HFFc6 (cell line): Measurements from ENCODE around the gene PDE4C. TPM values are rescaled to one million over a fixed set of nuclear protein-coding genes. Genes with fewer than 3 reads are reported as not detected.

ENCODE experiments used
- DNase-seq: peaks from one replicate; pipeline ENCODE4 v3.0.0-alpha.2; 2018
- H3K27ac Mint-ChIP-seq: 2 replicates; pipeline ENCODE4 v1.8.0; 2020; ENCODE audit warnings: mild to moderate bottlenecking, mixed read lengths
- H3K27me3 Mint-ChIP-seq: 2 replicates; pipeline ENCODE4 v1.8.0; 2021; ENCODE audit warnings: mild to moderate bottlenecking, moderate library complexity, mixed read lengths; ENCODE audit not compliant: insufficient read depth
- H3K36me3 Mint-ChIP-seq: 2 replicates; pipeline ENCODE4 v1.8.0; 2021; ENCODE audit warnings: low read depth, mixed read lengths
- H3K4me1 Mint-ChIP-seq: 2 replicates; pipeline ENCODE4 v1.8.0; 2020; ENCODE audit warnings: low read depth, mixed read lengths
- H3K4me3 Mint-ChIP-seq: 2 replicates; pipeline ENCODE4 v1.8.0; 2020; ENCODE audit warnings: mild to moderate bottlenecking, moderate library complexity, mixed read lengths
- H3K9me3 Mint-ChIP-seq: 2 replicates; pipeline ENCODE4 v1.8.0; 2020; ENCODE audit warnings: mild to moderate bottlenecking, mixed read lengths
- CTCF ChIP-seq: fragments of 200-600 bp; sonication (generic); IDR thresholded peaks from 2 replicates; pipeline ENCODE4 v1.5.0; 2021; ENCODE audit warnings: antibody characterized with exemption, mild to moderate bottlenecking
- total RNA-seq, 6 experiments: library from RNA; stranded (reverse); fragmentation: NEBNext Ultra II Directional; extraction: Animal tissue kit (Norgen Biotek cat#: 25700); gene quantifications; 2 replicates in 1 of 6; 3 replicates in 5 of 6; pipeline ENCODE4 v1.2.3, GENCODE V29; 2021

PDE4C gene
- total RNA-seq, 6 experiments from 2014 or later = 0.14 TPM; not detected in 5

GRCh38 chr19:18264137-18264854 lies 38.1 kb upstream of the PDE4C start:
- DNase-seq = no peak
- no peak overlapping the region for H3K4me3 Mint-ChIP-seq
- no peaks in the 10 kb centered on the region for H3K9me3 Mint-ChIP-seq
- peaks cover 12% of the 10 kb centered on the region for H3K36me3 Mint-ChIP-seq
- TF ChIP-seq CTCF = no peak
- no peaks in the 10 kb centered on the region for H3K4me1 Mint-ChIP-seq
- no peak overlapping the region for H3K27ac Mint-ChIP-seq
- H3K27me3 Mint-ChIP-seq = peaks cover 9% of the 10 kb centered on the region

GRCh38 chr19:18263324-18264136 lies 37.3 kb upstream of the PDE4C start:
- no peak for TF ChIP-seq CTCF
- H3K9me3 Mint-ChIP-seq = no peaks in the 10 kb centered on the region
- no peaks in the 10 kb centered on the region for H3K4me1 Mint-ChIP-seq
- H3K36me3 Mint-ChIP-seq = peaks cover 12% of the 10 kb centered on the region
- H3K27ac Mint-ChIP-seq = no peak overlapping the region; the same call in 1 of the 2 replicates
- peaks cover 9% of the 10 kb centered on the region for H3K27me3 Mint-ChIP-seq
- H3K4me3 Mint-ChIP-seq = no peak overlapping the region
- DNase-seq = no peak

- Mint-ChIP-seq H3K4me3 (no peak overlapping the region), H3K9me3 (no peaks in the 10 kb centered on the region), H3K27ac (no peak overlapping the region; the same call in 1 of the 2 replicates), H3K27me3 (peaks cover 9% of the 10 kb centered on the region), H3K36me3 (peaks cover 12% of the 10 kb centered on the region), H3K4me1 (peaks cover 5% of the 10 kb centered on the region; the same call in 1 of the 2 replicates)
- no peak for TF ChIP-seq CTCF
- no peak for DNase-seq
Observed at GRCh38 chr19:18262917-18263316, 36.7 kb upstream of the PDE4C start.

- Mint-ChIP-seq H3K4me3 (no peak overlapping the region), H3K36me3 (peaks cover 12% of the 10 kb centered on the region), H3K4me1 (peaks cover 5% of the 10 kb centered on the region; the same call in 1 of the 2 replicates), H3K27me3 (peaks cover 8% of the 10 kb centered on the region), H3K9me3 (no peaks in the 10 kb centered on the region), H3K27ac (no peak overlapping the region)
- TF ChIP-seq CTCF = no peak
- DNase-seq = no peak
Observed at GRCh38 chr19:18262144-18262543, 35.9 kb upstream of the PDE4C start.

GRCh38 chr19:18261474-18261873 lies 35.2 kb upstream of the PDE4C start:
- peaks cover 8% of the 10 kb centered on the region for H3K36me3 Mint-ChIP-seq
- no peak overlapping the region for H3K27ac Mint-ChIP-seq
- H3K4me1 Mint-ChIP-seq = peaks cover 5% of the 10 kb centered on the region; the same call in 1 of the 2 replicates
- DNase-seq = no peak
- TF ChIP-seq CTCF = no peak
- H3K9me3 Mint-ChIP-seq = no peaks in the 10 kb centered on the region
- peaks cover 8% of the 10 kb centered on the region for H3K27me3 Mint-ChIP-seq
- no peak overlapping the region for H3K4me3 Mint-ChIP-seq
